CMK (cell line): ENCODE measurements around the gene LTBP2.

ENCODE experiments used
- DNase-seq: peaks from one replicate; pipeline ENCODE4 v3.0.0-alpha.2; 2010; ENCODE audit warnings: low read depth

LTBP2 gene

GRCh38 chr14:74571901-74572725 lies 39.9 kb downstream of the LTBP2 start:
- no peak for DNase-seq

DNA sequence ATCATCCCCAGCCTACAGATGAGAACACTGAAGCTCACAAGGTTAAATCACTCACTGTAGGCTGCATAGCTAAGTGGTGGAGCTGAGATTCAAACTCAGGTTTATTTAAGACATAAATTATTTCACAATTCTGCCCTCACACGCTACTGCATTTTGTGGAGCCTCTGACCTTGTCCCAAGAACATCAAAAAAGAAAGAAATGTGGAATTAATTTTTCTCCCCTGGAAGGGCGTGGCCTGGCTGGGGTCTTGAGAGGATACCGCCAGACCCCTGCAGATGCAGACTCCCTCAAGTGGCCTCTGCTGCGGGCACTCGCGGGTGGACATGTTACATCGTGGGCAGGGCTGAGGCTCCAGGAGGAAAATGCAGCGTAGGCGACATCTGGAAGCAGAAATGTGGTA lies 40.6 kb downstream of the LTBP2 start:
- no peak for DNase-seq

DNA sequence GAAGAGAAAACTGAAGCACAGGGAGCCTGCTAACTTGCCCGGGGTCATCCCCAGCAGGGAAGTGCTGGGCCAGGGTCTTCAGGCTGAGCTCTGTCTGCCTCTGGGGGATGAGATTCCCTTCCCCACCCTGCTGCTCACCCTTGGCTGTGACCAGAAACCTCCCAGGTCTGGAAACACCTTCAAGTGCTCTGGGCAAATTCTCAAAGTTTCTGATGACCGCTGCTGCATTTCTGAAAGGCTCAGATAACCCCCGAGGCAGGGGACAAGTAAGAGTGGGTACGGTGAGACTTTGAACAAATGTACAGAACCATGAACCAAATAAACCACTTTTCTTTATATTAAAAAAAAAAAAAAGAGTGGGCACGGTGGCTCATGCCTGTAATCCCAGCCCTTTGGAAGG lies 41.3 kb downstream of the LTBP2 start:
- DNase-seq, result no peak

- no peak for DNase-seq
Observed at GRCh38 chr14:74569806-74570591, 42.0 kb downstream of the LTBP2 start.

DNA sequence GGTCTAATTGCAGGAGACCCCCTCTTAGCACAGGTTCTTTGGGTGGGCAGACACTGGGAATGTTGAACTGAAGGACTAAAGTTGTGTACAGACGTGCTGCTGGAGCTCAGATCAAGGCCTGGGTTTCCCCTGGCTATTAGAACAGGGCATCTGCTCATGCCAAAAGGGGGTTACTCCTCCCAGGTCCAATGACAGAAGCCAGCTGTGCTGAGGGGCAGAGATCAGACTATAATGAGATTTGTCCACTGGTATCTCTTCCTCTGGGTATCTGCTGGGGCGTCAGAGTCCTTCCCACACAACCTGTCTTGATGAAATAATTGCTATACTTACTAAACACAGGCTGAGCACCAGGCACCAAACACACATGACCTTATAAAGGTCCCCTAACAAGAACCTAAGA lies 42.6 kb downstream of the LTBP2 start:
- DNase-seq, result no peak

DNA sequence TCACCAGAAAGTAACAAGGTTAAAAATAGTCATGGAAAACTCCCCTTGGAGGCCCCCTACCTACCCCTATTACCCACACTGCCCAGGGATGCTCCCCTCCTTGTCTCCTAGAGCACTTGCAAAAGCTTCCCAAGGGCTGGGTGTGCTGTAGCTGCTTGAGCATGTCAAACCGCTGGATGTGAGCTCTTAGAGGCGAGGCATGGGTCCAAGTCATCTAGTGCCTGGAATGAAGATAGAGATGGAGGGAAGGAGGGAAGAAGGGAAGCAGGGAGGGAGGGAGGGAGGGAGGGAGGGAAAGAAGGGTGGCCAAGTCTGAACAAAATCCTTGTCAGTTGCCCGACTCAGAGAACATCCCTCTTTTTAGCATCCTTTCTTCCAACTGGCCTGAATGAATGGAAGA lies 43.1 kb downstream of the LTBP2 start:
- no peak for DNase-seq

DNA sequence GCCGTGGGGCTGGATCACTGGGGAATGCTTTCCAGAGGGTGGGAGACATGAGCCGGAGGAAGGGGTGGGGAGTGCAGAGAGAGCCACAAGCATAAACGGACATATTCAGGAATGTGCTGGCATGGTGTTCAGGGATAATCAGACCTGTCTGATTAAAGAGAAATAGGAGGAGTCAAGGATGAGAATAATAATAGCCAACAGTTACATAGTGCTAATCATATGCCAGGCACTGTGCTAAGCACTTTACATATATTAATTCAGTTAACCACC lies 43.7 kb downstream of the LTBP2 start:
- no peak for DNase-seq

DNA sequence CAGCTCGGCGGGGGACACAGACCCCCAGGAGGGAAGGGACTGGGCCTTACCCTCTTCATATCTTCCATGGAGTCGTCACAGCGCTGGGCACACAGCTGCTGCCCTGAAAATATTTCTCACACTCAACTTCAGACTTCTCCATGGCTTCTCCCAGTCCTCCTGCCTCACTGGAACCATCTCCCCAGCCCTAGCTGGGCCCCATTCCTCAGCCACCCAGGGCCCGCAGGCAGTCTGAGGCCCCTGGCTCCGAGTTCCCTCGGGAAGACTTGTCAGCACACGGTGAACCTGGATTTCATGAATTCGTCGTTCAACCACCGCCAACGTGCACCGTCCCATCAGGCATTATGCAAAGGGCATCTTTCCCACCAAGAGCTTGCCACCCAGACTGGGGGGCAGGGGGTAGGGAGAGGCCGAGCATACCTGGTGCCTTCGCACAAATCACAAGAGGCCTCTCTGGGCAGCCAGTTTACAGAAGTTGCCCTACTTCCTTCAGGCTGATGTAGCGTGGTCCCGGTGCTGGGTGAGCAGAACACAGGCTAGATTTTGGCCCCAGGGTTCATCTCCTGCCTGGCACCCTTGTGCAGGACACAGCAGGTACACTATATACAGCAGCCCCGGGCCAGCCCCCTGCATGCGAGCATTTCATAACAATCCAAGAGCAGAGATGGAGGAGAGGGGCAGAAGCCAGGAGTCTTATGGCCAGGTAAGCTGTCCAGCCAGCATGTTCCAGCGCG lies 44.2 kb downstream of the LTBP2 start:
- DNase-seq, result no peak

GRCh38 chr14:74567219-74567618 lies 44.8 kb downstream of the LTBP2 start:
- DNase-seq, result no peak

DNA sequence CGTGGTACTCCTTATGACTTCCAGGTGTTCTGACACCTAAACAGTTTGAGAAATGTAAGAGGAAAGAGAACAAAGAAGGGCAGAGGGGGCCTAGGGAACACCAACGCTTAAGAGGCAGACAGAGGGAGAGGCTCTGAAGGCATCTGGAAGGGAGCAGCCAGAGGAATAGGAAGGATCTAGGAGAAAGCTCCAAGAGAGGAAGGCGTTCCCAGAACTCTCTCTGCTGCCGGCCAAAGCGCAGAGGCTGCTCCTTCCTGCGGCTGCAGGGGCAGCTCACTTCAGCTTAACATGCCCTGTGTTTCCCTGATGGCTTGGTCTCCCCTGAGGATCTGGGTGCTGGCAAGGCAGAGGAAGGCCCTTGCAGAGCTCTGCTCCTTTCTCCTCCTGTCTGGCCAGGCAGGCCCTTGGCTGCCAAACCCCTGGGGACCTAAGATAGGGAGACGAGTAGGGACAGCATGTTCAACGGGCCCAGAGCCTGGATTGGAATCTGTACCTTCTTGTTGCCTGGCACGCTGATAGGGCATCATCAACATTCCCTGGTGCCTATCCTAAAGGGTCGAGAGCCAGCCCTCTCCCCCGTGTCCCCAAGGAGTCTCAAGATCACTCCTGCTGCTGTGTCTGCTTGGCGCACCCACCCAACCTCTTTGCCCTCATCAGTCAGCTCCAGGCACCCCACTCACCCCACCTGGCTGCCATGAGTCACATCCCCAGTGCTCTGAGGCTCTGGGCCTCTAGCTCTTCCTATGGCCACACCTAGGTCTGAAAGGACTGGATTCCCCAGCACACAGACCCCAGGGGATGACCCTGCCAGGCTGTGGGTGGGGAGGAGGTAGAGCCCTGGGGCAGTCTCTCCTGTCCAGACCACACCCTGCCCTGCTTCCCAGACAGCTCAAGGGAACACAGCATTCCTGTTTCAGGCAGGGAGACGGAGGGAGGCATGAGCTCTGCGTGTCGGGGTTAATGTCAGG lies 45.6 kb downstream of the LTBP2 start:
- DNase-seq, result no peak

DNA sequence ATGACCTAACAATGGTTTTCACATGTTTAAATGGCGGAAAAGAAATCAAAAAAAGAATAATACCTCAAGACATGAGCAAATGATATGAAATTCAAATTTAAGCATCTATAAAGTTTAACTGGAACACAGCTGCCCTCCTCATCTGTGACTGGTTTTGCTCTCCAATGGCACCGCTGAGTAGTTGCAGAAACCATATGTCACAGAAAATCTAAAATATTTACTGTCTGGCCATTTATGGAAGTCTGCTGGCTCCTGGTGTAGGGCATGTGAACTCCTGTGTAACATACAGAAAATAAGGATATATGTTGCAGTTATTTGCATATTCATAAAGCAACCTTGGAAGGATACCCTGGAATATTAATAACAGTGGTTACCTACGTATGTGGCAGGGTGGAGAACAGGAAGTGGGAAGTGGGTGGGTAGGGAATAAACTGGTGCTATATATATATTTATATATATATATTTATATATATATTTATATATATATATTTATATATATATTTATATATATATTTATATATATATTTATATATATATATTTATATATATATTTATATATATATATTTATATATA lies 48.4 kb downstream of the LTBP2 start:
- DNase-seq, result no peak

DNA sequence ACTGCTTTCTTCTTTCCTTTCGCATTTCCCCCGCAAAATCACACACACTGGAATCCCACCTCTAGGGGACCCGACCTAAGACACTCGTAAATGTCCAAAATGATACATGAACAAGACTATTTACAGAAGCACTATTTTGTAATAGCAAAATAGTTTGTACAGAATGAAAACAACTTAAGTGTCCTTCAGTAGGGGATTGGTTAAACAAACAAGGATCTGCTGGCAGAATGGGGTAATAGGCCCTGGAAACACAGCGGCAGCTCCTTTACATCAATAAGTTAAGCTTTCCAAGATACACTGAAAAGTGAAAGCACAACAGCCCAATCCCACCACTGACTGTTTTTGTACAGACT lies 48.8 kb downstream of the LTBP2 start:
- DNase-seq, result no peak

GRCh38 chr14:74562515-74563232 lies 49.4 kb downstream of the LTBP2 start:
- no peak for DNase-seq

DNA sequence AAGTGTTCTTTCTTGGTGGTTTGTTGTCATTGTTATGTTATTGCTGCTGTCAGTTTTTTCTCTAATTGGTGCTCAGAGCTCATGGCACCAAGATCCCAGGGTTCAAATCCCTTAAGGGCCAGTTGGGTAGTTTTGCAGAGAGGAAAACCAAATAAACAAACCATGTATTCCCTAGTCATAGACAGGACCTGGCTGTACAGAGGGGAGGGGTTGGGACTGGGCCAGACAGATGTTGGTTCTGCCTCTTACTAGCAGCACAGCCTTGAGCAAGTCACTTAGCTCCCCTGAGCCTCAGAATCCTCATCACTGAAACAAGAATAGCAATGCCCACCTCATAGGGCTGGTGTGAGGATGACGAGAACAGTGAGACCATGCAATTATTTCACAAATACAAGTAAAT lies 53.4 kb downstream of the LTBP2 start:
- no peak for DNase-seq

DNA sequence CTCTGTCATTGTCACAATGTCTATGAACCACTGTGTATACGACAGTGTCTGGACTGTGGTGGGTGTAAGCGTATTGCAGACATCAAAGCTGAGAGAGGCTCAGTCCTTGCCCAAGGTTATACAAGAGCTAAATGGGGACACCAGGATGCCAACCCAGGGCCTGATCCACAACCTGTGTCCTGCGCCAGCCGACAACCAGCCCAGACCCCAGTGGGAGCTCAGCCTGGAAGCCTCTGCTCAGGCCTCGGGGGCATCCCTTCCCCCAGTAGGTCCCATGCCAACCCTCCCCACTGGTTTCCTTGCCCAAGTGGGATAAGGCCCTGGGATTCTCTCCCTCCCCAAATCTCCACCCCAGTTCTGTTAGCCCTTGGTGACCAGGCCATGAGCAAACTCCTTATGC lies 54.3 kb downstream of the LTBP2 start:
- no peak for DNase-seq

DNA sequence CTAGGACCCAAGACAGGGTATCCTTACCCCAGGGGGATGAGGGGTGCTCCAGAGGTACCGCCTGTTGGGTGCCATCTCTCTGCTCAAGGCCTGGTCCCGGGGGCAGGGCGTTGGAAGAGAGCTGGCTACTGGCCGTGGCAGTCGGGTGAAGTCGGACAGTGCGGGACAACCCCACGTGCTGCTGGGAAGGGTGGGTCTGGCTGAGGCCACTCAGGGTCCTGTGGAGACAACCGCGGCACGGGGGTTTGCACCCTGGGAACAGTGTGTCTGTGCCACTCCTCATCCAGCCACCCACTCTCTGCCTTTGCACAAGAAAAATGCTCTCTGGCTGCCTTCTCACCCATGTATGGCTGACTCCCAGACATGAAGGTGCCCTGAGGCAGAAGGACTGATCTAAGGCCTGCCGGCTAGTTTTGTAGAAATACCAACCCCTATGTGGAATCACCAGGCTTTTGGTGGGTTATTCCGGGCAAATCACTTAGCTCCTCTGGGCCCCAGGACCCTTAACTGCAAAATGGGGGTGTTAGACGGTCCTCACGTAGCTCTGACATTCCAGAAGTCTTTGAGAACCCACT lies 56.5 kb downstream of the LTBP2 start:
- DNase-seq, result no peak

DNA sequence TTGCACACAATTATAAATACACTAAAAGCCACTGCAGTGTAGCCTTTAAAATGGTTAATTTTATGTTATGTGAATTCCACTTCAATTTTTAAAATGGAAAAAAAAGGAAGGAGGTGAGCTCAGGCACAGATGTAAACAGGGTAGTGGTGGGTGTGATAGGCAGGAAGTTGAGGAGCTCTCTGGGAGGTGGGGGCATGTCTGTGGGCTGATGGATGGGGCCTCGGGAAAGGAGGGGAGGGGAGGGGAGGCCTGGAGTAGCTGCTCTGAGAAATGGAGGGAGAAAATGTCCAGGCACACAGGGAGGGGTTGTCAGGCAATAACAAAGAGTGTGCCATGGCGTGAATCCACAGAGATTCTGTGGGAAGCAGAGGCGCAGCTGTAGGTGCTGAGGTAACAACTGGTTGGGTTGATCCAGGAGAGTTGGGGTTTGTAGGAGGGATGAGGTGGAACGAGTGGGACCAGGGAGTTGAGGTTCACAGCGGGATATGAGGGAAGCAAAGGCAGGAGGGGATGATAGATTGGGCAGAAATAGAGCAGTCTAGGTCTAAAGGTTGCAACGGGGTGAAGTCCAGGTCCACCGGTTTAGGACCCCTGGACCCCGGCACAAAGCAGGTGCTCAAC lies 57.2 kb downstream of the LTBP2 start:
- DNase-seq, result no peak

DNA sequence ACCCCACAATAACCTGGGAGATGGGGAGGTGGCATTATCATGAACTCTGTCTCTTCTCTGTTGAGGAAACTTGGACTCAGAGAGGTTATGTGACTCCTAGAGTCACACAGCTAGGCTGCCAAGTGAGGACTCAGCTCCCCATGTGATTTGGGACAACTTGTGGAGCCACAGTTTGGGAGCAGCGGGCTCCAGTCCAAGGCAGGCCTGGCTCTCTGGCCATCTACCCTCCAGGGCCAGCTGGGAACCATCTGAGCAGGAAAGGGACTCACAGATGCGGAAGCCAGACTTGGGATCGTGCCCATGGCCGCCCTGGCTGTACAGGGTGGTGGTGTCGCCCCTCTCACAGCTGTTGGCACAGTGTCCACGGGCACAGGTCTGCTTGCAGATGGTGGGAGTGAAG lies 59.4 kb downstream of the LTBP2 start:
- no peak for DNase-seq

- no peak for DNase-seq
Observed at GRCh38 chr14:74551431-74552371, 60.3 kb downstream of the LTBP2 start.
